ENCODE data around the gene PIP4P1.
"Not testable (repeated sequence)": the region's sequence is repeated elsewhere in the genome, so short reads cannot be mapped to it uniquely, and the experiment has no call there.

Gene PIP4P1

DNA sequence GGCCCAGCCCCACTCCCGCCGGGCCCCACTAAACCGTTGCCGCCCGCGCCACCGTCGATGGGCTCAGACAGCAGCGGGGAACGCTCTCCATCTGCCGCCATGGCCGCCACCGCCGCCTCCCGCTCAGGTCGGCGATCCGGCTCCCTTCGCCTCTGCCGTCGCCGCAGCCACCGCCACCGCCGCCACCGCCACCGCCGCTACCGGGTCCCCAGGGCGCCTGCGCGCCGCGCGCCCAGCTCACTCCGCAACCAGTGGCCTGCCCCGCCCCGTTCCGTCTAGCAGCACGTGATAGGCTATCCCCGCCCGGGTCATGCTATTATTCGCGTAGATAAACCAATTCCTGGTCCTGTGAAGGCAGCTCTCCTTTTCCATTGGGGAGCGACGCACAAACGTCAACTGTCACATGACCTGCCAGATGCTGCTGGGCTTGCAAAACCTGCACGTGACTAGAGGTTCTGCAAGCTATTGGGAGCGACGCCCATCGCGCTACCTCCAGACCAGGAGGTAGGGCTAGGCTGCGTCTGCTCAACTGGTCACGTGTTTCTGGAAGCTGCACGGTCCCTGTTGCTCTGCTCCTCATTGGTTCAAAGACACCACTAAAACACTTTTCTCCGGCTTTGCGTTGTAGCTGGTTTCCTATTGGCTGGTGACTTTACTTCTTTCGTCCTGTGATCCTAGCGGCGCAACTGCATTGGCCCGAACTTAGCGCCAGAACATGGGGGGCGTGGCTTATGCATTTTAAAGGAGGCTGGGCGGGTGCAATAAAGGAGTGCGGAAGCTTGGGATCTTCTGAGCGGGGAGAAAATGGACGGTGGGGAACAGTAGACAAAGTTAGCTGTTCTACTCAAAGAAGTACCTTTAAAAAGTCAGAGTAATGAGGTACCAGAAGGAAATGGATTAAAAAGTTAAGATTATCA is at the start of gene PIP4P1:
TSS of gene PIP4P1 (minus strand) at position 210 of the 917 bp plus-strand sequence. CDS start at position 101, 109 bp downstream.
- DNase-seq (ENCODE audit: low spot score): peak; percentile 100

DNA sequence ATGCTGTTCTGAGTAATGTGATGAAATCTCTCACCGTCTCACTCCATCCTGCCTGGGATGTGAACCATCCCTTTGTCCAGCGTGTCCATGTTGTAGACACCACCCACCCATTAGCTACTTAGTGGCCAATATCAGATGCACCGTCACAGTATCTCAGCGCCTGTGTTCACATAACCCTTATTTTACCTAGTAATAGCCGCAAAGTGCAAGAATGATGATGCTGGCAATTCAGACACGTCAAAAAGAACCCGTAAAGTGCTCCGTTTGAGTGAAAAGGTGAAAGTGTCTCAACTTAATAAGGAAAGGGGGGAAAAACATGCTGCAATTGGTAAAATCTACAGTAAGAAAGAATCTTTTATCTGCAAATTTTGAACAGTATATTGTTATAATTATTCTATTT is 47.1 kb upstream of the PIP4P1 start:
- no peak for DNase-seq (ENCODE audit: low spot score)

DNA sequence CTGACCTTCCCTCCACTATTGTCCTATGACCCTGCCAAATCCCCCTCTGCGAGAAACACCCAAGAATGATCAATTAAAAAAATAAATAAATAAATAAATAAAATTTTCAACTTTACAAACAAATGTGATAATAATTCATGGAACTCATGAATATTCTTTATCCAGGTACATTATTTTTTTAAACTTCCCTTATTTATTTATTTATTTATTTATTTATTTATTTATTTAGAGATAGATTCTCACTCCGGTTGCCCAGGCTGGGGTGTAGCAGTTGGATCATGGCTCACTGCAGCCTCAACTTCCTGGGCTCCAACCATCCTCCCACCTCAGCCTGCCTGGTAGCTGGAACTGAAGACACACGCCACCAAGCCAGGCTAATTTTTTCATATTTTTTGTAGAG is 46.3 kb upstream of the PIP4P1 start:
- DNase-seq (ENCODE audit: low spot score): not testable (repeated sequence)

DNA sequence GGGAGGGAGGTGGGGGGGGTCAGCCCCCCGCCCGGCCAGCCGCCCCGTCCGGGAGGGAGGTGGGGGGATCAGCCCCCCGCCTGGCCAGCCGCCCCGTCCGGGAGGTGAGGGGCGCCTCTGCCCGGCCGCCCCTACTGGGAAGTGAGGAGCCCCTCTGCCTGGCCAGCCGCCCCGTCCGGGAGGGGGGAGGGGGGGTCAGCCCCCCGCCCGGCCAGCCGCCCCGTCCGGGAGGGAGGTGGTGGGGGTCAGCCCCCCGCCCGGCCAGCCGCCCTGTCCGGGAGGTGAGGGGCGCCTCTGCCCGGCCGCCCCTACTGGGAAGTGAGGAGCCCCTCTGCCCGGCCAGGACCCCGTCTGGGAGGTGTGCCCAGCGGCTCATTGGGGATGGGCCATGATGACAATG is 45.5 kb upstream of the PIP4P1 start:
- not testable (repeated sequence) for DNase-seq (ENCODE audit: low spot score)

DNA sequence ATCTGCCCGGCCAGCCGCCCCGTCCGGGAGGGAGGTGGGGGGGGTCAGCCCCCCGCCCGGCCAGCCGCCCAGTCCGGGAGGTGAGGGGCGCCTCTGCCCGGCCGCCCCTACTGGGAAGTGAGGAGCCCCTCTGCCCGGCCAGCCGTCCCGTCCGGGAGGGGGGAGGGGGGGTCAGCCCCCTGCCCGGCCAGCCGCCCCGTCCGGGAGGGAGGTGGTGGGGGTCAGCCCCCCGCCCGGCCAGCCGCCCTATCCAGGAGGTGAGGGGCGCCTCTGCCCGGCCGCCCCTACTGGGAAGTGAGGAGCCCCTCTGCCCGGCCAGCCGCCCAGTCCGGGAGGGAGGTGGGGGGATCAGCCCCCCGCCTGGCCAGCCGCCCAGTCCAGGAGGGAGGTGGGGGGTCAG is 45.0 kb upstream of the PIP4P1 start:
- DNase-seq (ENCODE audit: low spot score): not testable (repeated sequence)

DNA sequence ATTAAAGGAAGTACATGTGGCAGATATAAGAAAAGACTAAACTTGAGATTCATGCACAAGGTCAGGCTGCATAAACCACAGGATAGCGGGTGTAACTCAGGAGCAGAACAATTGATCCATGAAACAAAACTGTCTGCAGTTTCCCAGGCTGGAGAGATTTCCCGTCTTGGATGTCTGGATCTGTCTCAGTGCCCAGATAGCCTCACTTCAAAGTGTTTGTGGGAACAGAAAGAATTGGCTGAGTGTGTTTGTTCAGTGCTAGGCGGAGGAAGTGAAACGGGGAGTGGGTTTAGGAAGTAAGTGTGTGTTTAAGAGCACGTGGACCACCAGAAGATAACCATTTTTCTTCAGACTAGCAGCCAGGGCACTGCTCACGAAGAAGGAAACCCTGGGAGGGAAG is 42.7 kb upstream of the PIP4P1 start:
- no peak for DNase-seq (ENCODE audit: low spot score)

DNA sequence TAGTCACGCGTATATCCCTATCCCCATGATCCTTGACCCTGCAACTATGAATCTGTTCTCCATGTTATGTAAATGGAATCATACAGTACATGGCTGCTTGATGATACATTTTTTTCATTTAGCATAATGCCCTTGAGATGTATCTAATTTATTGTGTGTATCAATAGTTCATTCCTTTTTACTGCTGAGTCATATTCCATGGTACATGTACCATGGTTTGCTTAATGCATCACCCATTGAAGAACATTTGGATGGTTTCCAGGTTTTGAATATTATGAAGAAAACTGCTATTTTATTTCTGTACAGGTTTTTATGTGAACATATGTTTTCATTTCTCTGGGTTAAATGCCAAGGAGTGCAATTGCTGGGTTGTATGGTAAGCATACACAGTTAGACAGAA is 40.1 kb upstream of the PIP4P1 start:
- no peak for DNase-seq (ENCODE audit: low spot score)

DNA sequence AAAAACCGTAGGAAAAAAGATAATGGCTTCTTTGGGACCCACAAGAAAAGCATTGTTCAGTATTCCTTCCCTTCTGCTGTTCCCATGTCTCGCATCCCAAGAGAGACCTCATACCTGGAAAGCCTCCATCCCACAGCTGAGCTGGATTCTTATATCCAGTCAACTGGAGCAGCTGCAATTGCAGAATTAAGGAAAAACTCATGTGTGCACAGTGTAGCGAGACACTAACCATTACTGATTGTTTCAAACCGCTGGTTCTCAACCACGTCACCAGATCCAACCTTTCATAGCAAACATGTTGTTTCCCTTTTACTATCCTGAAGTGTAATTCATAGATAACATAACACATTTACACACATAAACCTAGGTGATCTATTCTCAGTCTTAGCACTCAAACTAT is 38.6 kb upstream of the PIP4P1 start:
- no peak for DNase-seq (ENCODE audit: low spot score)

DNA sequence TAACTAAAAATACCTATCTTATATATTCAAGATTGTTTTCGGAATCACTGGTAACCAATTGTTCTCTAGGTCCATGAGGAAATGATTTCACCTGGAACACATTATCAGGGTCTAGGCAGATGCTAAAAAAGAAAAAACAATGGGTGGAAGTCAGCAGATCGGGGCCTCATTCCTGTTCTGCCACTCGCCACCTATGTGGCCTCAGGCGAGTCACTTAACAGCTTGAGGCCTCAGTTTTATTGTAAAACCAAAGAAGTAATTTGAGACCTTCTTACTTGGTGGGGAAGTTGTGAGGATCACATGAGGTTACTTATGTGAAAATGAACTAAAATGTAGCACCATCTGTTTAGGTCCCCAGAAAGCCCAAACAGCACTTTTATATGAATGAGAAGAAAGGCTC is 37.9 kb upstream of the PIP4P1 start:
- no peak for DNase-seq (ENCODE audit: low spot score)

DNA sequence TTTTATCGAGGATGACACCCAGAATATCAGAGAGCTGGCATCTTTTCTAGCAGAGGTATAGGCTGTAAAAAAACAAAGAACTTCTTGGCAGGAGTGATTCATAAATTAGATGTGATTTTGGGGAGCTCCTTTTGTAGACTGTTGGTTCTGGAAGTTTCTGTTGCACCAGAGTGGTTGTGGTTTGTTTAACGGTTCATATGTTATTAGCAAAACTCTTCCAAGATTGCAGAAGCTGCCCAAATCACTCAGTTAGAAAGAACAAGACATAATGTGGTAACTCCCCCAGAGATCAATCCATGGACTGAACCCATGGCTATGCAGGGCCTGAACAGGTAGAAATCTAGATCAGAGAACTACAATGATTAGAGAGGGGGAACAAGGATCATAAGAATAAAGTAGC is 37.4 kb upstream of the PIP4P1 start:
- DNase-seq (ENCODE audit: low spot score): no peak

DNA sequence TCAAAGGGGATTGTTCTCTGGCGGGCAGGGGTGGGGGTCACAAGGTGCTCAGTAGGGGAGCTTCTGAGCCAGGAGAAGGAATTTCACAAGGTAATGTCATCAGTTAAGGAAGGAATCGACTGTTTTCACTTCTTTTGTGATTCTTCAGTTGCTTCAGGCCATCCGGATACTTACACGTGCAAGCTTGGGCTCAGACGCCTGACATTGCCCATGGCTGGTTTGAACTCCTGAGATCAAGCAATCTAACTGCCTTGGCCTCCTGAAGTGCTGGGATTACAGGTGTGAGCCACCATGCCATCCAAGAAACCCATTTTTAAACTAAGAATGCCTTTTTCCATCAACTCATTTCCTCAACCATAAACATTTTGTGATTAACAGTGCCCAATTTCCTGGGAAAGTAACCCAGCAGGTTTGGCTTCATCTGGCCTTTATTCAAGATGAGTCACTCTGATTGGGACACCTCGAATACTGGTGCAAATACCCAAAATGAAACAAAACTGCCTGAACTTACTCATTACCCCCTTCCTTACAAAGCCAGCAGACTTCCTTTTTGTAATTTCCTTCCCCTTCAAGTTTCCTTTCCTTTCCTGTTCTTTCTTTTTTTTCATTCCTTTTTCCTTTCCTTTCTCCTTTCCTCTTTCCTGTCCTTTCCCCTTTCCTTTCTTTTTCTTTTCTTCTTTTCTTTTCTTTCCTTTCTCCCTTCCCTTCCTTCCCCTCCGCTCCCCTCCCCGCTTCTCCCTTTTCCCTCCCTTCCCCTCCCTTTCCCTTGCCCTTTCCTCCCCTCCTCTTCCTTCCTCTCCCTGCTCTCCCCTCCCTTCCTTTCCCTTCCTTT is 33.9 kb upstream of the PIP4P1 start:
- no peak for DNase-seq (ENCODE audit: low spot score)

DNA sequence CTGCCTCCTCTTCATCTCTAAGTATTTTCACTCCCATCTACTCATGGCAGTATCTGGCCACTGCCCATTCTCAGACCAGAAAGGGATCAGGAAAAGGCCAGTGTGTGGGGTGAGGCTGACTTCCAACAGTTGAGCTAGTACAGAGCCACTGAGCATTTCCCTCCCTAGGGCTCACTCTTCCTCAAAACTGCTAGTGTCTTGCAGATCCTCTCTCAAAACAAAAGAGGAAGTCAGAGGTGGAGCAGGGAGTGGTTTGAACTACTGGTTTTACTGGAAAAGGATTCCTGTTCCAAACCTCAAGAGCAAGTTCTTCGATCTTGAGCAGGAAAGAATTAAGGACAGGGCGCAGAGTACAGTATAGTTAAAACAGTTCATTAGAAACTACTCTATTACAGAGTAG is 32.4 kb upstream of the PIP4P1 start:
- DNase-seq (ENCODE audit: low spot score): no peak

DNA sequence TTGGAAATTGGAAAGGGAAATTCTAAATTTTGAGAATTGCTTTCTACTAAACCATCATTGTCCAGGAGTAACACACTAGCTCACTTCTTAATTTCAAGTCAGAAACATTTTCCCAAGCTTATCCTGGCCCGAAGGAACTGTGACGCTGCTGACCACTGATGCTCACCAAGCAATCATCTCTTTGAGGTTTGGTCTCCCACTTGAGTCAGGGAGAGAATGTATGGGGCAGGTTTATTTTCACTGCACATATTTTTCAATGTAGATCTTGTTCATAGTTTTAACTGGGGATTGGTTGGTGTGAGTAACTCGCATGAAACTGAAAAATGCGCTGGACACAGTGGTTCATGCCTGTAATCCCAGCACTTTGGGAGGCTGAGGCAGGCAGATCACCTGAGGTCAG is 31.3 kb upstream of the PIP4P1 start:
- DNase-seq (ENCODE audit: low spot score): no peak

DNA sequence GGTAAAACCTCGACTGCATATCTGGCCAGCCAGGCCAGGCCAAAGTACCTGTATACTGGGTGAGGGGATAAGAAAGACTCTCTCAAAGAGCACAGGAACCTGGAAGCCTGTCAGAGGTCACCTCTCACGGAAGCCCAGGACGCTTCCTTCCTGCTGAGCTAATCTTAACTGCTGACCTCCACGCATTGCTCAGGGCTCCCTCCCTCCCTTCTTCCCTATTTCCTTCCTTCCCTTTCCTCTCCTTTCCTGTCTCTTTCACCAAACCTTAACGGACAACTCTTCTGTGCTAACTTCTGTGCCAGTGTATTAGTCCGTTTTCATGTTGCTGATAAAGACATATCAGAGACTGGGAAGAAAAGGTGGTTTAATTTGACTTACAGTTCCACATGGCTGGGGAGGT is 29.3 kb upstream of the PIP4P1 start:
- DNase-seq (ENCODE audit: low spot score): no peak

DNA sequence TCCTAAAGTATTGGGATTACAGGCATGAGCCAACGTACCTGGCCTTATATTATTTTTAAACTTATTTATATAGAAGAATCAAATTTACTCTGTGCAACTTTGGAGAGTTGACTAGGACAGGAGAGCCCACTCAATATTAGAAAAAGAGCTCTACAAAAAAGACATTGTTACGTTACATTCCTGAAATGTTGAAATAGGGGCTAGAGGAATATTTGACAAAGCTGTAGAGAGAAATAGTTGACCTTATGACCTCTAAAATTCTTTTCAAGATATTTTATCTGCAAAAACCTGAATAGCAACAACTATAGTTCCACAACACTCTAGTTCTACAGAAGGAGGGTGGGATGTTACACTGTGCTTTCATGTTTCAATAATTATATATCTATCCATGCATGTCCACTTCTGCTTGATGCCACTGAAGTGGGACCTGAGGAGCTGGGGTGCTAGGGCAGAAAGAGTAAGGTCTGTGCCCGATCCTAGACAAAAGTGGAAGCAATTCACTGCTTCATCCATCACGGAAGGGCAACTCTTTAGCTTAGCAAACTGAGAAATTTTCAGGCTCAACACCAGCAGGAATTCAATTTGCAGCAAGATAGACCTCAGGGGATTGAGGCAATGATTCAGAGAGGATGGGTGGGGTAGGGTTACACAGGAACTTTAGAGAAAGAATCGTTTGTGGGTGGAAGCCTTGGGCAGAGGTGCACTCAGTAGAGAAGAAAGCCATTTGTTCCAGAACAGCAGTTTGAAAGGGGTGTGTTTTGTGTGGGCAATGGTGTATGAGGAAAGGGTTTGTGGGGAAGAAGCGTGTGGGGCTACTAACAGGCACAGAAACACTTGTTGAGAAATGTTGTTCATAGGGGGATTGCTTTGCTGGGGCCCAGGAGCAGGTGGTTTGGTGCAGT is 28.1 kb upstream of the PIP4P1 start:
- DNase-seq (ENCODE audit: low spot score): no peak

DNA sequence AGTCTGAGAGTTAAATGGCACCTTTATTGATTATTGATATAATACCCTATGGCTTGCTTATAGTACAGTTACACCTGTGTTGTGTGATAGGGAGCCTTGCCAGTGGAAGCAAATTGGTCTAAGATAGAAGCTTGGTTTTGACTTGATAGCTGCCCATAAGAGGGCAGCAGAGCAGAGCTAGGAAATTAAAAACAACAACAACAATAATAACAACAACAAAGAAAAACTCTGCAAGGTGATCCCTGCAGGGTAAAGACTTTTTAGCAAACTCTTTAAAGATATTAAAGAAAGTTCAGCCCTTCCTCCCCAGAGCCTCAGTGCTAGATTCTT is 26.1 kb upstream of the PIP4P1 start:
- no peak for DNase-seq (ENCODE audit: low spot score)

DNA sequence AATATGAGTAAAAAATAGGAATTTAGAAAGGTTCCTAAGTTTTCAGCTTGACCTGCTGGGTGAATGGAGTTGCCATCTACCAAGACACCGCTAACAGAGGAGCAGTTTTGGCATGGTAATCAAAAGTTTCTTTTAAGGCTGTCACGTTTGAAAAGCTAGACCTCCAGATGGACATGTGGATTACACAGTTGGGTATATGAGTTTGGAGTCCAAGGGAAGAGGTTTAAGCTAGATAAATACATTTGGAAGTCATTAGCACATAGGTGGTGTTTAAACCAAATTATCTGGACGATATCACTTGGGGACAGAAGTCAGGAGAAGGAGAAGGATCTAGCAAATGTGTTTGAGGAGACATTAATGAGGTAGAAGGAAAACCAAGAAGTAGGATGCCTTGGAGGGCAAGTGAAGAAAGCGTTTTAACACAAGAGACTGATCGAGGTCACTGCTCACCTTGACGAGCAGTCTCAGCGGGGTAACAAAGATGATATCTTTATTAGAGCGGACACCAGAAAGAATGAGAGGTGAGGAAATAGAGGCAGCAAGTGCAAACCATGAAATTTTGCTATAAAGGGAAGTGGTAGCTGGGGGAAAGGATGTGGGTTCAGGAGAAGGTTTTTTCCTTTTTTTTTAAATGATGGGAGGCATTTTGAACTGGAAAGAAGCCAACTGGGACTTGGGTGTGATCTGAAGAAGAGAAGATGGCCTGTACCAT is 25.6 kb upstream of the PIP4P1 start:
- no peak for DNase-seq (ENCODE audit: low spot score)

DNA sequence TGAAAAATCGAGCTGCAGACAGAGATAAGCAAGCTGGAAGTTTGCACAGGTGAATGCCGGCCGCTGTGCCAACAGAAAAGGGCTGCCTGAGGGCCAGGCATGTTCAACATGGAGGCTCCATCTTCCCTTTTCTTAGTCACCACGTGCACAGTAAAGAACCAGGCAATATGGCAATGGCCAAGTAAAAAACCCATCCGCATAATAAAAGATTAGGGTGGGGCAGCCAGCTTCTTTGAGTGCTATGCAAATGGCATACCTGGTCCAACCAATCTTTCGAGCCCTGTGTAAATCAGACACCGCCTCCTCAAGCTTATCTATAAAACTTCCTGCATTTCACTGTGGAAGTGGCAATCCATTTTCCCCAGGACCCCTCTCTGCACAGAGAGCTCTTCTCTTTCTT is 24.7 kb upstream of the PIP4P1 start:
- DNase-seq (ENCODE audit: low spot score): no peak

DNA sequence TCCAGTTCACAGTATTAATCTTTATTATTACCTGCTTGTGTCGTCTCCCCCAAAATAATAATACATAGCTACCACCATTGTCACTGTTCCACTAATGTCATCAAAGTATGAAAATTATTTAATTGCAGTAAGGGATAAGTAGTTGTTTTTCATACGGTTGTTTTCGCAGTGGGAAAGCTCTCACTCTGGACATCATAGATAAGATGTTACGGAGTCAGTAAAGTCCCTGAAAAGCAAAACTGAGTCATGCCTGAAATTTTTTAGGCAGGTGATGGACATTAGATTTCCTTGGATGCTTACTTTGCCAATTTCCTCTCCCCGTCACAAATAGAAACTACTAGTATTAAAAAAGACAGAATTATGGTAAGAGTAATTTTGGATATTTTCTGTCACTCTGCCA is 21.1 kb upstream of the PIP4P1 start:
- DNase-seq (ENCODE audit: low spot score): no peak

DNA sequence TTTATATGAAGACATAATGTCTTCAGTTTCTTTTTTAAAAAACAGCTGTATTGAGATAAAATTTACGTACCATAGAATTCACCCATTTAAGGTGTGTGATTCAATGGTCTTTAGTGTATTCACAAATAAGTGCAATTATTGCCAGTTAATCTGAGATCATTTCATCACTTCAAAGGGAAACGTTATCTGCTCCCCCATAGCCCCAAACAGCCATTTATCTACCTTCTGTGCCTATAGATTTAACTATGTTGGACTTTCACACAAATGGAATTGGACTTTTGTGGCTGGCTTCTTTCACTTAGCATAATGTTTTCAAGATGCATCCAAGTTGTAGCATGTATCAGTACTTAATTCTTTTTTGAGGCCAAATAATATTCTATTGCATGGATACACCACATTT is 17.7 kb upstream of the PIP4P1 start:
- DNase-seq (ENCODE audit: low spot score): no peak

DNA sequence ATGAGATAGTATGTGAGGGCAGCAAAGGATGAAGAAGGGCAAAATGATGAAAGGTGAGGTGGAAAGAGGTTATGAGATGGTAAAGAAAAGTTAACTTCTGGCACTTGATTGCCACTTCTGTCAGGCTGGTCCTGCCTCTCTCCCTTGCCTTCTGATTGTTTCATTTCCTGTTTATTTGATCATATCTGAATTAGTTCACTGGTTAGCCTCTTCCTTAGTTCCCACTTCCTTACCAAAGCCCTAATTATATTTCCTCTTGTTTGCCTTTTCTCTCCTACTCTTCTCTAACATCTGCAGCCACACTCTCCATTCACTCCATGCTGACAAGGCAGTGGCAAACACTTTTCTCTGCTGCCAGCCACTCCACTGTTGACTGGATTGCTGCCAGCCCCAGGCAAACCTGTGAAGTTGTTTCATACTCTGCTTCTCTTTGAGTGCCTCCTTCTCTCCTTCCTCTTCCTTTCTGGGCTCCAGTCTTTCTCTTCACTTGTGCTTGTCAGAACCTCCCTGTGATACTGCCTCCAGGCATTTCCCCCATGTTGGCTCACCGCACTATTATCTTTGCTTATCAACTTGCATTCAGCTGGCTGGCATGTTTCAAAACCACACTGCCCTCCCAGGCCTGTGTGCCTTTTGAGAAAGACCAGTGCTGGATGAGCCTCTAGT is 16.1 kb upstream of the PIP4P1 start:
- no peak for DNase-seq (ENCODE audit: low spot score)

Data from NAMALWA (cell line).